IMR-90 (cell line): ENCODE data around the gene MB. TPM values are rescaled to one million over a fixed set of nuclear protein-coding genes. Genes with fewer than 3 reads are reported as not detected.

Experiments used
- ATAC-seq: fragments of 200-7000 bp; cut with Tn5 transposase; 2 replicates; pipeline ENCODE4 v1.9.1; 2020; ENCODE audit warnings: low read depth, mild to moderate bottlenecking, moderate library complexity
- BruUV-seq: library from RNA; stranded (reverse); fragments of 400-500 nt; replicated peaks from 2 replicates; lab custom pipeline; 2021; lab: Mats Ljungman, UMichigan
- CTCF ChIA-PET: fragments of 300-600 bp; formaldehyde crosslinking; extraction: SDS; loops from one replicate; lab custom pipeline; 2021; ENCODE audit warnings: antibody characterized with exemption; lab: Yijun Ruan, JAX
- POLR2A ChIA-PET: fragments of 300-600 bp; sonication (Branson Sonifier 250); formaldehyde crosslinking; loops from one replicate; lab custom pipeline; 2022; ENCODE audit warnings: antibody characterized with exemption; ENCODE audit not compliant: unreplicated experiment; lab: Charles Lee
- DNase-seq: peaks from one replicate; pipeline ENCODE4 v3.0.0; 2013
- H2AFZ ChIP-seq: replicated peaks from 2 replicates; pipeline ENCODE3; 2013; ENCODE audit warnings: low read length, mild to moderate bottlenecking; ENCODE audit not compliant: poor library complexity
- H2AK5ac ChIP-seq: 2 replicates; pipeline ENCODE4 v1.6.1; 2013; ENCODE audit warnings: low read depth, low read length, inconsistent platforms
- H2AK9ac ChIP-seq: replicated peaks from 2 replicates; pipeline ENCODE3; 2013; ENCODE audit warnings: mild to moderate bottlenecking, low read depth, low read length, moderate library complexity; ENCODE audit not compliant: poor library complexity
- H2BK120ac ChIP-seq: 2 replicates; pipeline ENCODE4 v1.6.1; 2013; ENCODE audit warnings: low read depth, low read length, inconsistent platforms
- H2BK15ac ChIP-seq: 3 replicates; pipeline ENCODE4 v1.6.1; 2013; ENCODE audit warnings: low read depth, low read length, inconsistent platforms
- H2BK20ac ChIP-seq: 2 replicates; pipeline ENCODE4 v1.6.1; 2013; ENCODE audit warnings: low read depth, mild to moderate bottlenecking, inconsistent platforms, low read length, moderate library complexity
- H2BK5ac ChIP-seq: 2 replicates; pipeline ENCODE4 v1.6.1; 2013; ENCODE audit warnings: mild to moderate bottlenecking, low read depth, low read length, inconsistent platforms; ENCODE audit not compliant: poor library complexity, severe bottlenecking
- H3K14ac ChIP-seq: replicated peaks from 2 replicates; pipeline ENCODE4 v1.6.1; 2013; ENCODE audit warnings: low read depth, low read length, inconsistent platforms
- H3K18ac ChIP-seq: 2 replicates; pipeline ENCODE4 v1.6.1; 2013; ENCODE audit warnings: low read depth, low read length, control low read depth
- H3K23ac ChIP-seq: 2 replicates; pipeline ENCODE4 v1.6.1; 2013; ENCODE audit warnings: low read depth, low read length, inconsistent platforms
- H3K27ac ChIP-seq: 2 replicates; pipeline ENCODE4 v1.5.1; 2013; ENCODE audit warnings: mild to moderate bottlenecking, control low read depth, low read length; ENCODE audit not compliant: insufficient read depth
- H3K27me3 ChIP-seq: 2 replicates; pipeline ENCODE4 v1.6.1; 2013; ENCODE audit warnings: low read length; ENCODE audit not compliant: control insufficient read depth, insufficient read depth
- H3K36me3 ChIP-seq: 2 replicates; pipeline ENCODE4 v1.6.1; 2013; ENCODE audit warnings: low read length, mixed read lengths; ENCODE audit not compliant: control insufficient read depth, insufficient read depth
- H3K4ac ChIP-seq: 2 replicates; pipeline ENCODE4 v1.6.1; 2013; ENCODE audit warnings: low read depth, low read length, inconsistent platforms
- H3K4me1 ChIP-seq: 2 replicates; pipeline ENCODE4 v1.6.1; 2013; ENCODE audit warnings: low read length, mixed read lengths; ENCODE audit not compliant: control insufficient read depth, insufficient read depth
- H3K4me2 ChIP-seq: 2 replicates; pipeline ENCODE4 v1.6.1; 2013; ENCODE audit warnings: low read depth, mild to moderate bottlenecking, control low read depth, low read length, moderate library complexity
- H3K4me3 ChIP-seq: 2 replicates; pipeline ENCODE4 v1.5.1; 2013; ENCODE audit warnings: low read depth, mild to moderate bottlenecking, control low read depth, low read length, moderate library complexity; ENCODE audit not compliant: insufficient read depth
- H3K56ac ChIP-seq: 2 replicates; pipeline ENCODE4 v1.6.1; 2013; ENCODE audit warnings: low read length, inconsistent platforms; ENCODE audit not compliant: insufficient read depth; ENCODE audit errors: extremely low read depth
- H3K79me1 ChIP-seq, 2 experiments: 2 replicates each; pipeline ENCODE4 v1.6.1; 2013; ENCODE audit warnings: low read length in 2 of 2, inconsistent platforms in 1 of 2, low read depth in 1 of 2
- H3K9ac ChIP-seq: 2 replicates; pipeline ENCODE4 v1.6.1; 2013; ENCODE audit warnings: low read depth, low read length, control low read depth
- H3K9me1 ChIP-seq: 2 replicates; pipeline ENCODE4 v1.6.1; 2013; ENCODE audit warnings: low read length, inconsistent platforms; ENCODE audit not compliant: insufficient read depth
- H3K9me3 ChIP-seq: 2 replicates; pipeline ENCODE4 v1.6.1; 2013; ENCODE audit warnings: low read length; ENCODE audit not compliant: control insufficient read depth, insufficient read depth
- H4K20me1 ChIP-seq: 2 replicates; pipeline ENCODE4 v1.6.1; 2013; ENCODE audit warnings: low read length, inconsistent platforms; ENCODE audit not compliant: insufficient read depth
- H4K5ac ChIP-seq: 2 replicates; pipeline ENCODE4 v1.6.1; 2013; ENCODE audit warnings: mild to moderate bottlenecking, low read depth, low read length, control low read depth
- H4K8ac ChIP-seq, 2 experiments: 2 replicates each; pipeline ENCODE4 v1.6.1; 2013; ENCODE audit warnings: low read depth in 2 of 2, low read length in 2 of 2, control low read depth in 1 of 2, inconsistent platforms in 1 of 2
- H4K91ac ChIP-seq: 2 replicates; pipeline ENCODE4 v1.6.1; 2013; ENCODE audit warnings: low read depth, low read length, inconsistent platforms; ENCODE audit not compliant: insufficient read depth
- BHLHE40 ChIP-seq: fragments of 150-350 bp; IDR thresholded peaks from 2 replicates; pipeline ENCODE4 v1.6.1; 2016; ENCODE audit warnings: mild to moderate bottlenecking, low read depth, low read length
- CTCF ChIP-seq: conservative IDR thresholded peaks from 2 replicates; pipeline ENCODE4 v1.5.1; 2012; ENCODE audit warnings: mild to moderate bottlenecking, low read depth, low read length, improper control_type of control experiment
- ELK1 ChIP-seq: fragments of 150-350 bp; IDR thresholded peaks from 2 replicates; pipeline ENCODE4 v1.6.1; 2016; ENCODE audit warnings: low read depth, mild to moderate bottlenecking, low read length, moderate library complexity, borderline replicate concordance
- FOS ChIP-seq: fragments of 150-350 bp; IDR thresholded peaks from 2 replicates; pipeline ENCODE4 v1.6.1; 2016; ENCODE audit warnings: low read depth, low read length
- MAFK ChIP-seq: IDR thresholded peaks from 2 replicates; pipeline ENCODE4 v1.6.1; 2012; ENCODE audit warnings: low read depth, low read length, improper control_type of control experiment
- MAZ ChIP-seq: IDR thresholded peaks from 2 replicates; pipeline ENCODE4 v1.6.1; 2012; ENCODE audit warnings: low read depth, mild to moderate bottlenecking, low read length, improper control_type of control experiment, moderate library complexity, borderline replicate concordance
- MXI1 ChIP-seq: IDR thresholded peaks from 2 replicates; pipeline ENCODE4 v1.6.1; 2012; ENCODE audit warnings: low read depth, mild to moderate bottlenecking, low read length, moderate library complexity, borderline replicate concordance
- NFE2L2 ChIP-seq: fragments of 150-350 bp; IDR thresholded peaks from 2 replicates; pipeline ENCODE4 v1.6.1; 2016; ENCODE audit warnings: low read depth, mild to moderate bottlenecking, low read length
- POLR2A ChIP-seq: IDR thresholded peaks from 2 replicates; pipeline ENCODE4 v1.6.1; 2012; ENCODE audit warnings: mild to moderate bottlenecking, low read depth, low read length
- RAD21 ChIP-seq: IDR thresholded peaks from 2 replicates; pipeline ENCODE4 v1.6.1; 2012; ENCODE audit warnings: low read length, improper control_type of control experiment
- RCOR1 ChIP-seq: IDR thresholded peaks from 2 replicates; pipeline ENCODE4 v1.6.1; 2012; ENCODE audit warnings: mild to moderate bottlenecking, low read length, improper control_type of control experiment; ENCODE audit not compliant: insufficient replicate concordance
- RFX5 ChIP-seq: IDR thresholded peaks from 2 replicates; pipeline ENCODE4 v1.8.0; 2012; ENCODE audit warnings: low read depth, mild to moderate bottlenecking, low read length, moderate library complexity
- SMC3 ChIP-seq: fragments of 150-350 bp; IDR thresholded peaks from 2 replicates; pipeline ENCODE4 v1.6.1; 2016; ENCODE audit warnings: low read depth, mild to moderate bottlenecking, antibody characterized with exemption, low read length, moderate library complexity
- WGBS, 2 experiments: methylation state at CpG; one replicate each; pipeline versions ENCODE4 v1.1.5 to v1.1.7; 2013; ENCODE audit warnings: missing lambda C conversion rate in 2 of 2; ENCODE audit not compliant: insufficient read length in 1 of 2; ENCODE audit errors: extremely low coverage in 2 of 2; 5-methylcytosine and 5-hydroxymethylcytosine counted together
- dilution Hi-C: fragments of 300-500 bp; cut with HindIII; formaldehyde crosslinking; loops from one replicate; pipeline ENCODE4 v1.14.3; 2018; ENCODE audit warnings: low sequenced_read_pairs; ENCODE audit not compliant: unreplicated experiment
- in situ Hi-C: fragments of 300-500 bp; cut with MboI; formaldehyde crosslinking; loops from 3 replicates; pipeline ENCODE4 v1.14.3; 2019; ENCODE audit warnings: low sequenced_read_pairs, inconsistent platforms, mixed read lengths
- intact Hi-C: fragments of 100-400 bp; cut with micrococcal nuclease; formaldehyde crosslinking; loops from 2 replicates; pipeline ENCODE4 v1.10.0; 2022
- polyA plus RNA-seq, 3 experiments: library from polyadenylated mRNA; depleted of rRNA; stranded (reverse); fragments of >200 nt; gene quantifications; 2 replicates each; pipeline ENCODE4 v1.2.3, GENCODE V29; 2012; ENCODE audit warnings: low replicate concordance in 1 of 3
- total RNA-seq: library from RNA; depleted of rRNA; stranded (reverse); fragments of >200 nt; gene quantifications from 2 replicates; pipeline ENCODE4 v1.2.3, GENCODE V29; 2012
- TF ChIP-seq, protein P1 (sequence below): fragments of 150-350 bp; IDR thresholded peaks from 2 replicates; pipeline ENCODE4 v1.6.1; 2017; ENCODE audit warnings: mild to moderate bottlenecking, antibody characterized with exemption, low read length, low read depth

The MB gene
- total and polyA plus RNA-seq, 2 of the 4 experiments (the other 2 are of a cell fraction) = not detected

GRCh38 chr22:35630387-35630793 lies 13.3 kb upstream of the MB start:
- Histone ChIP-seq H3K4me1 (peaks cover 9% of the 10 kb centered on the region), H3K56ac (peak overlapping the region; percentile 32; the same call in 1 of the 2 replicates), H4K91ac (peak overlapping the region; percentile 74), H2AK9ac (peak overlapping the region; percentile 81), H3K79me1 (peaks cover 3 to 14% of the 10 kb centered on the region in 2 experiments; a peak in 3 of 4 replicates), H3K18ac (peak overlapping the region; percentile 22; the same call in 1 of the 2 replicates), H3K4me3 (no peak overlapping the region), H3K23ac (peak overlapping the region; percentile 3; the same call in 1 of the 2 replicates), H2AFZ (peak overlapping the region; percentile 84), H4K8ac (peak overlapping the region; percentile 6 to 83; a peak in 3 of 4 replicates), H3K4me2 (no peak overlapping the region), H3K14ac (peak overlapping the region; percentile 82), H3K4ac (peak overlapping the region; percentile 87), H2BK120ac (peak overlapping the region; percentile 94), H2AK5ac (peak overlapping the region; percentile 89), H3K27me3 (no peaks in the 10 kb centered on the region), H3K9ac (no peak overlapping the region), H3K9me1 (peaks cover 20% of the 10 kb centered on the region), H3K27ac (0 out of 2 replicates have a peak overlapping the region, but pooled peaks have one; percentile 0), H2BK5ac (peak overlapping the region; percentile 75), H2BK20ac (peak overlapping the region; percentile 83), H3K36me3 (no peaks in the 10 kb centered on the region), H2BK15ac (peak overlapping the region; percentile 77; the same call in 1 of the 3 replicates), H3K9me3 (no peaks in the 10 kb centered on the region), H4K20me1 (no peaks in the 10 kb centered on the region), H4K5ac (peak overlapping the region; percentile 25; the same call in 1 of the 2 replicates)
- DNase-seq (peak; percentile 63), ATAC-seq (peak; percentile 5; the same call in 1 of the 2 replicates)
- ChIA-PET POLR2A (interaction anchor here (1.0 kb wide), 1 partner anchor 284 kb away, joined by 4 read pairs; no protein-coding TSS in a partner anchor), CTCF (interaction anchor here (0.6 to 0.8 kb wide), 2 partner anchors 208 to 270 kb away, joined by 3 to 5 read pairs; no protein-coding TSS in a partner anchor)
- in situ Hi-C loops (loop anchor here (10.0 kb wide), 1 partner anchor 204 kb away; no protein-coding TSS in a partner anchor), dilution Hi-C loops (no loop called here), intact Hi-C loops (no loop called here)
- BruUV-seq = no TSS peak
- TF ChIP-seq BHLHE40 (no peak), POLR2A (no peak), FOS (no peak), NFE2L2 (no peak), RCOR1 (no peak), CTCF (no peak), RAD21 (0 out of 2 replicates have a peak, but pooled peaks have one; percentile 11), SMC3 (no peak), MAFK (no peak), ELK1 (no peak), RFX5 (no peak), MAZ (peak; percentile 70; the same call in 1 of the 2 replicates), MXI1 (no peak)
- TF ChIP-seq, protein P1, sequence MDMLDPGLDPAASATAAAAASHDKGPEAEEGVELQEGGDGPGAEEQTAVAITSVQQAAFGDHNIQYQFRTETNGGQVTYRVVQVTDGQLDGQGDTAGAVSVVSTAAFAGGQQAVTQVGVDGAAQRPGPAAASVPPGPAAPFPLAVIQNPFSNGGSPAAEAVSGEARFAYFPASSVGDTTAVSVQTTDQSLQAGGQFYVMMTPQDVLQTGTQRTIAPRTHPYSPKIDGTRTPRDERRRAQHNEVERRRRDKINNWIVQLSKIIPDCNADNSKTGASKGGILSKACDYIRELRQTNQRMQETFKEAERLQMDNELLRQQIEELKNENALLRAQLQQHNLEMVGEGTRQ = peak; percentile 59
- WGBS, 2 experiments = no CpG with 5 or more reads among the region's 4 CpGs
